ENCODE data around the gene CD79B. TPM values are rescaled to one million over a fixed set of nuclear protein-coding genes. Genes with fewer than 3 reads are reported as not detected.

Gene CD79B
- total and polyA plus RNA-seq, 9 of the 15 experiments (the other 6 are each of a cell fraction or from before 2014, with no cell fraction given) = 0.15 to 0.62 (median 0.44) TPM; not detected in 2

DNA sequence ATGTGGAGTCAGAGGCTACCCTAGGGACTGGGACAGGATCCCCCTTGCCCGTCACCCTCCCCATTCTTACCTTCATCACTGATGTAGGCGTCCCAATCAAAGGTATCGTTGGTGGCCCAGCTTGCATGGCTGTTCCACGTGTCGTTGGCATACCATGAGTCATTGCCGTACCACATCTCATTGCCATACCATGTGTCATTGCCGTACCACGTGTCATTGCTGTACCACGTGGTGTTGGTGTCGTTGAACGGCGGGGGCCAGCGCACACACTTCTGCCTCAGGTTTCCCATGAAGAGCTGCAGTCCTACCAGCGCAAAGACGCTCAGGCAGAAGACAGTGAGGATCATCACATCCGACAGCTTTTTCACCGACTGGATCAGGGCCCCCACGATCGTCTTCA lies 35.8 kb upstream of the CD79B start (continued):
- TF ChIP-seq FOXJ2 (tag; IDR thresholded peaks at IDR 0.05) (no peak), BMI1 (IDR thresholded peaks at IDR 0.05; ENCODE audit: low read length) (no peak), NFIX (CRISPR knock-in tag; IDR thresholded peaks at IDR 0.05; ENCODE audit: low read depth) (no peak), THAP12 (CRISPR knock-in tag; IDR thresholded peaks at IDR 0.05) (no peak), ZBTB9 (CRISPR knock-in tag; IDR thresholded peaks at IDR 0.05) (no peak), GATAD2B (IDR thresholded peaks at IDR 0.05; ENCODE audit: borderline replicate concordance) (no peak), TCF7 (IDR thresholded peaks at IDR 0.05; ENCODE audit: borderline replicate concordance) (no peak), ARID1B (IDR thresholded peaks at IDR 0.05) (no peak), HBP1 (CRISPR knock-in tag; IDR thresholded peaks at IDR 0.05) (no peak), NR2C2 (CRISPR knock-in tag; IDR thresholded peaks at IDR 0.05) (no peak), NR2C2 (tag; IDR thresholded peaks at IDR 0.05) (no peak), LCOR (CRISPR knock-in tag; IDR thresholded peaks at IDR 0.05) (no peak), EHMT2 (IDR thresholded peaks at IDR 0.05) (no peak), ARHGAP35 (IDR thresholded peaks at IDR 0.05; ENCODE audit: partially characterized antibody) (no peak), TCF7L2 (IDR thresholded peaks at IDR 0.05; ENCODE audit: low read depth, low read length) (no peak), ZNF589 (CRISPR knock-in tag; IDR thresholded peaks at IDR 0.05; ENCODE audit: low read depth) (no peak), EP400 (IDR thresholded peaks at IDR 0.05) (peak; percentile 39; the same call in 1 of the 2 replicates), NFYB (IDR thresholded peaks at IDR 0.05; ENCODE audit: extremely low read depth, insufficient read length) (no peak)
- TF ChIP-seq, protein P1, sequence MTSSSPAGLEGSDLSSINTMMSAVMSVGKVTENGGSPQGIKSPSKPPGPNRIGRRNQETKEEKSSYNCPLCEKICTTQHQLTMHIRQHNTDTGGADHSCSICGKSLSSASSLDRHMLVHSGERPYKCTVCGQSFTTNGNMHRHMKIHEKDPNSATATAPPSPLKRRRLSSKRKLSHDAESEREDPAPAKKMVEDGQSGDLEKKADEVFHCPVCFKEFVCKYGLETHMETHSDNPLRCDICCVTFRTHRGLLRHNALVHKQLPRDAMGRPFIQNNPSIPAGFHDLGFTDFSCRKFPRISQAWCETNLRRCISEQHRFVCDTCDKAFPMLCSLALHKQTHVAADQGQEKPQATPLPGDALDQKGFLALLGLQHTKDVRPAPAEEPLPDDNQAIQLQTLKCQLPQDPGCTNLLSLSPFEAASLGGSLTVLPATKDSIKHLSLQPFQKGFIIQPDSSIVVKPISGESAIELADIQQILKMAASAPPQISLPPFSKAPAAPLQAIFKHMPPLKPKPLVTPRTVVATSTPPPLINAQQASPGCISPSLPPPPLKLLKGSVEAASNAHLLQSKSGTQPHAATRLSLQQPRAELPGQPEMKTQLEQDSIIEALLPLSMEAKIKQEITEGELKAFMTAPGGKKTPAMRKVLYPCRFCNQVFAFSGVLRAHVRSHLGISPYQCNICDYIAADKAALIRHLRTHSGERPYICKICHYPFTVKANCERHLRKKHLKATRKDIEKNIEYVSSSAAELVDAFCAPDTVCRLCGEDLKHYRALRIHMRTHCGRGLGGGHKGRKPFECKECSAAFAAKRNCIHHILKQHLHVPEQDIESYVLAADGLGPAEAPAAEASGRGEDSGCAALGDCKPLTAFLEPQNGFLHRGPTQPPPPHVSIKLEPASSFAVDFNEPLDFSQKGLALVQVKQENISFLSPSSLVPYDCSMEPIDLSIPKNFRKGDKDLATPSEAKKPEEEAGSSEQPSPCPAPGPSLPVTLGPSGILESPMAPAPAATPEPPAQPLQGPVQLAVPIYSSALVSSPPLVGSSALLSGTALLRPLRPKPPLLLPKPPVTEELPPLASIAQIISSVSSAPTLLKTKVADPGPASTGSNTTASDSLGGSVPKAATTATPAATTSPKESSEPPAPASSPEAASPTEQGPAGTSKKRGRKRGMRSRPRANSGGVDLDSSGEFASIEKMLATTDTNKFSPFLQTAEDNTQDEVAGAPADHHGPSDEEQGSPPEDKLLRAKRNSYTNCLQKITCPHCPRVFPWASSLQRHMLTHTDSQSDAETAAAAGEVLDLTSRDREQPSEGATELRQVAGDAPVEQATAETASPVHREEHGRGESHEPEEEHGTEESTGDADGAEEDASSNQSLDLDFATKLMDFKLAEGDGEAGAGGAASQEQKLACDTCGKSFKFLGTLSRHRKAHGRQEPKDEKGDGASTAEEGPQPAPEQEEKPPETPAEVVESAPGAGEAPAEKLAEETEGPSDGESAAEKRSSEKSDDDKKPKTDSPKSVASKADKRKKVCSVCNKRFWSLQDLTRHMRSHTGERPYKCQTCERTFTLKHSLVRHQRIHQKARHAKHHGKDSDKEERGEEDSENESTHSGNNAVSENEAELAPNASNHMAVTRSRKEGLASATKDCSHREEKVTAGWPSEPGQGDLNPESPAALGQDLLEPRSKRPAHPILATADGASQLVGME (CRISPR knock-in tag; IDR thresholded peaks at IDR 0.05) = no peak
